SK-N-MC (cell line): ENCODE measurements around the gene L2HGDH.

Source experiments
- EZH2 ChIP-seq: fragments of 200-600 bp; sonication (generic); IDR thresholded peaks from one replicate; pipeline ENCODE4 v1.6.1; 2017; ENCODE audit warnings: antibody characterized with exemption
- FOXP2 ChIP-seq: optimal IDR thresholded peaks from 2 replicates; pipeline ENCODE3; 2011; ENCODE audit warnings: mild to moderate bottlenecking, moderate library complexity; ENCODE audit not compliant: insufficient read depth; ENCODE audit errors: extremely low read length, control extremely low read depth
- POLR2AphosphoS5 ChIP-seq: IDR thresholded peaks from 2 replicates; pipeline ENCODE4 v1.6.1; 2012; ENCODE audit warnings: mild to moderate bottlenecking, low read depth, low read length, borderline replicate concordance

- TF ChIP-seq POLR2AphosphoS5 (no peak), FOXP2 (no peak), EZH2 (no peak)
These were observed 93.5 kb downstream of the L2HGDH start for GRCh38 chr14:50218501-50218900.
